ENCODE data around the gene MARCHF4. TPM values are rescaled to one million over a fixed set of nuclear protein-coding genes. Genes with fewer than 3 reads are reported as not detected.
A peak's percentile ranks its signal among the peaks of the same experiment; 100 is the strongest.

Gene MARCHF4
- total RNA-seq, 1 experiment from 2014 or later: 6.1 TPM

DNA sequence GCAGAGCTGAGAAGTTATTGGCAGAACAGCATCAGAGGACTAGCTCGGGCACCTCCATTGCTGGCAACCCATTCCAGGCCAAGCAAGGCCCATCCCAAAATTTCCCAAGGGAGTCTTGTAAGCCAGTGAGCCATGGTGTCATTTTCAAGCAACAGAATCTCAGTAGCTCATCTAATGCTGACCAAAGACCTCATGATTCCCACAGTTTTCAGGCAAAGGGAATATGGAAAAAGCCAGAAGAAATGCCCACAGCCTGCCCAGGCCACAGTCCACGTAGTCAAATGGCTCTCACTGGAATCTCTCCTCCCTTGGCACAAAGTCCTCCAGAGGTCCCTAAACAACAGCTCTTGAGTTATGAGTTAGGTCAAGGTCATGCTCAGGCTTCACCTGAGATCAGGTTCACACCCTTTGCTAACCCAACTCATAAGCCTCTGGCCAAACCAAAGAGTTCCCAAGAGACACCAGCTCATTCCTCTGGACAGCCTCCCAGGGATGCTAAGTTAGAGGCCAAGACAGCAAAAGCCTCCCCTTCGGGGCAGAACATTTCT is 42.6 kb upstream of the MARCHF4 start:
- ChIA-PET CTCF (no interaction called here), POLR2A (ENCODE audit: low non-redundant PET) (no interaction called here)
- H3K4me1 ChIP-seq (ENCODE audit: insufficient read depth, low read length, poor library complexity, severe bottlenecking): no peaks in the 10 kb centered on the region
- BruUV-seq (replicated peaks): no TSS peak
- no peak overlapping the region for H3K4me3 ChIP-seq (ENCODE audit: low read depth, low read length, poor library complexity, severe bottlenecking)
- no peaks in the 10 kb centered on the region for H3K36me3 ChIP-seq (ENCODE audit: insufficient read depth, low read length, poor library complexity, severe bottlenecking)
- H3K27me3 ChIP-seq (replicated peaks; ENCODE audit: insufficient read depth, low read depth, low read length, poor library complexity): no peaks in the 10 kb centered on the region
- no peak for DNase-seq (ENCODE audit: low spot score)
- intact Hi-C loops (cut with micrococcal nuclease; ENCODE audit: unreplicated experiment): no loop called here
- H3K27ac ChIP-seq (ENCODE audit: low read depth, low read length, poor library complexity, severe bottlenecking): no peak overlapping the region
- H3K9me3 ChIP-seq (ENCODE audit: low read depth, low read length, poor library complexity, severe bottlenecking): no peaks in the 10 kb centered on the region
- TF ChIP-seq, protein P1, sequence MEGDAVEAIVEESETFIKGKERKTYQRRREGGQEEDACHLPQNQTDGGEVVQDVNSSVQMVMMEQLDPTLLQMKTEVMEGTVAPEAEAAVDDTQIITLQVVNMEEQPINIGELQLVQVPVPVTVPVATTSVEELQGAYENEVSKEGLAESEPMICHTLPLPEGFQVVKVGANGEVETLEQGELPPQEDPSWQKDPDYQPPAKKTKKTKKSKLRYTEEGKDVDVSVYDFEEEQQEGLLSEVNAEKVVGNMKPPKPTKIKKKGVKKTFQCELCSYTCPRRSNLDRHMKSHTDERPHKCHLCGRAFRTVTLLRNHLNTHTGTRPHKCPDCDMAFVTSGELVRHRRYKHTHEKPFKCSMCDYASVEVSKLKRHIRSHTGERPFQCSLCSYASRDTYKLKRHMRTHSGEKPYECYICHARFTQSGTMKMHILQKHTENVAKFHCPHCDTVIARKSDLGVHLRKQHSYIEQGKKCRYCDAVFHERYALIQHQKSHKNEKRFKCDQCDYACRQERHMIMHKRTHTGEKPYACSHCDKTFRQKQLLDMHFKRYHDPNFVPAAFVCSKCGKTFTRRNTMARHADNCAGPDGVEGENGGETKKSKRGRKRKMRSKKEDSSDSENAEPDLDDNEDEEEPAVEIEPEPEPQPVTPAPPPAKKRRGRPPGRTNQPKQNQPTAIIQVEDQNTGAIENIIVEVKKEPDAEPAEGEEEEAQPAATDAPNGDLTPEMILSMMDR (conservative IDR thresholded peaks at IDR 0.05; ENCODE audit: low read depth, low read length): no peak
- TF ChIP-seq EZH2 (IDR thresholded peaks at IDR 0.05; ENCODE audit: borderline replicate concordance, low read depth, low read length, poor library complexity, severe bottlenecking): no peak

DNA sequence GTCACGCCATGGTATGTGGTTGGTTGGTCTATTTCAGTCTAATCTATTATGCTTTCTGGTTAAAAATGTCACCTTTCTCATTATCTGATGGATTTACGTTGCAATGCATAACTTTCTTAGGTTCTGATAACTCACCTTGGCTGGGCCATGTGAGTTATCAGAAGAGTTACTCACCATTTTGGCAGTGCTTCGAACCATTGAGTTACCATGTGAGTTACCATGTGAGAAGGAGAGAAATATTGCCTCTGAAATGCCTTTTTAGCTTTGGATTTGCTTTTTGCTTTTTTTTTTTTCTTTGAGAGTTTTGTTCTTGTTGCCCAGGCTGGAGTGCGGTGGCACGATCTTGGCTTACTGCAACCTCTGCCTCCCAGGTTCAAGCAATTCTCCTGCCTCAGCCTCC is 41.6 kb upstream of the MARCHF4 start:
- H3K4me3 ChIP-seq (ENCODE audit: low read depth, low read length, poor library complexity, severe bottlenecking): no peak overlapping the region
- no peaks in the 10 kb centered on the region for H3K9me3 ChIP-seq (ENCODE audit: low read depth, low read length, poor library complexity, severe bottlenecking)
- H3K27ac ChIP-seq (ENCODE audit: low read depth, low read length, poor library complexity, severe bottlenecking): no peak overlapping the region
- CTCF ChIA-PET: no interaction called here
- POLR2A ChIA-PET (ENCODE audit: low non-redundant PET): no interaction called here
- no peak for DNase-seq (ENCODE audit: low spot score)
- no TSS peak for BruUV-seq (replicated peaks)
- no peaks in the 10 kb centered on the region for H3K36me3 ChIP-seq (ENCODE audit: insufficient read depth, low read length, poor library complexity, severe bottlenecking)
- intact Hi-C loops (cut with micrococcal nuclease; ENCODE audit: unreplicated experiment): no loop called here
- no peak for TF ChIP-seq EZH2 (IDR thresholded peaks at IDR 0.05; ENCODE audit: borderline replicate concordance, low read depth, low read length, poor library complexity, severe bottlenecking)
- TF ChIP-seq, protein P1 (conservative IDR thresholded peaks at IDR 0.05; ENCODE audit: low read depth, low read length): no peak
- H3K27me3 ChIP-seq (replicated peaks; ENCODE audit: insufficient read depth, low read depth, low read length, poor library complexity): no peaks in the 10 kb centered on the region
- no peaks in the 10 kb centered on the region for H3K4me1 ChIP-seq (ENCODE audit: insufficient read depth, low read length, poor library complexity, severe bottlenecking)

DNA sequence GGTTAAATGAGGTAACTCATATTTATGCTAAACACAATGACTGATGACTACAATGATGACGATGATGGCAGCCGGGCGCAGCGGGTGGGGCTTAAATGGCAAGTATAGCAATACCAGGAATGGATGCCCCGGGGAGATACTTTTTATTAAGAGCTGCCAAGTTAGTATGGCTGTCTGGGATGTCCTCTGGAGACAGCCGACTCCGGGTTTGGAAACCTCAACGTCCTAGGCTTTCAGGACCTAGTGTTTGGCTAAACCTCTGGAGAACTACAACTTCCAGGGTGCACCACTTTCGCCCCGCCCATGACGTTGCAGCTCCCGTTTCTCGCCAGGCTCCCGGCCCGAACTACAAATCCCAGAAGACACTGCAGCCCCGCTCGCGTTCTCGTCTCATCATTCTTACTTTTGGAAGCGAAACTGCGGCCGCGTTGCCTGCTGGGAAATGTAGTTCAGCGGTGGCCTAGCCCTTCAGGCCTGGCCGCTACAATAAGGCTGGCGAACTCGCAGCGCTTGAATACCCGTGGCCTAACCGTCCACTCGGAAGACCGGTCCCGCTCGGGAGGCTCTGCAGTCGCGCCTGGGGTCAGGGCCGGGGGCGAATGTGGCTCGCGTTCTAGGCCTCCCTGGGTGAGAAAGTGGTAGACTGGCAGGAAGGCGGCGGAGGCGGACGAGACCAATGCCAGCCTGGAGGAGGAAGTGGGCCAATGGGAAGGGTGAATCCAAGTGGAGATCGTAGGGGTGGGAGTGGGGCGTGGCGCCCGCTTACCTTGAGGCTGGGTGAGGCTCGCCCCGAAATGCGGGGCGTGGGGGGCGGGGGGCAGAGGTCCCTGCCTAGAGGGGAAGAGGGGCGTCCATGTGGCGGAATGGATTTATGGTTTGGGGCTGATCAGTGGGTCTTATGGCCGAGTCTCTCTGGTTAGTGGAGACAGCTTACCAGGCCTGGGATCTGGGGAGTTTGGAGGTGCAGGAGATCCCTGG is 40.0 kb upstream of the MARCHF4 start, which contains the start of gene SMARCAL1:
TSS of gene SMARCAL1 (plus strand) at position 463 of the 978 bp plus-strand sequence. CDS start 2,221 bp downstream, outside the sequence.
- H3K4me3 ChIP-seq (ENCODE audit: low read depth, low read length, poor library complexity, severe bottlenecking): peak within 1 kb of the TSS; percentile 78
- DNase-seq (ENCODE audit: low spot score): peak; percentile 99
- TF ChIP-seq EZH2 (IDR thresholded peaks at IDR 0.05; ENCODE audit: borderline replicate concordance, low read depth, low read length, poor library complexity, severe bottlenecking): no peak
- TF ChIP-seq, protein P1 (conservative IDR thresholded peaks at IDR 0.05; ENCODE audit: low read depth, low read length): no peak
- H3K27ac ChIP-seq (ENCODE audit: low read depth, low read length, poor library complexity, severe bottlenecking): peak within 1 kb of the TSS; percentile 97
- BruUV-seq (replicated peaks): TSS peak; percentile 69
- no peaks in the 10 kb centered on the region for H3K9me3 ChIP-seq (ENCODE audit: low read depth, low read length, poor library complexity, severe bottlenecking)
- intact Hi-C loops (cut with micrococcal nuclease; ENCODE audit: unreplicated experiment): loop anchor here (1.0 kb wide), 1 partner anchor 80 kb away; no protein-coding TSS in a partner anchor
- H3K4me1 ChIP-seq (ENCODE audit: insufficient read depth, low read length, poor library complexity, severe bottlenecking): no peaks in the 10 kb centered on the region
- CTCF ChIA-PET: no interaction called here
- H3K27me3 ChIP-seq (replicated peaks; ENCODE audit: insufficient read depth, low read depth, low read length, poor library complexity): no peaks in the 10 kb centered on the region
- H3K36me3 ChIP-seq (ENCODE audit: insufficient read depth, low read length, poor library complexity, severe bottlenecking): no peaks in the 10 kb centered on the region
- POLR2A ChIA-PET (ENCODE audit: low non-redundant PET): no interaction called here
